ENCODE data around the gene LARGE1.

GRCh38 chr22:33575041-33575440 lies 345.2 kb downstream of the LARGE1 start:
- TF ChIP-seq, protein P1, sequence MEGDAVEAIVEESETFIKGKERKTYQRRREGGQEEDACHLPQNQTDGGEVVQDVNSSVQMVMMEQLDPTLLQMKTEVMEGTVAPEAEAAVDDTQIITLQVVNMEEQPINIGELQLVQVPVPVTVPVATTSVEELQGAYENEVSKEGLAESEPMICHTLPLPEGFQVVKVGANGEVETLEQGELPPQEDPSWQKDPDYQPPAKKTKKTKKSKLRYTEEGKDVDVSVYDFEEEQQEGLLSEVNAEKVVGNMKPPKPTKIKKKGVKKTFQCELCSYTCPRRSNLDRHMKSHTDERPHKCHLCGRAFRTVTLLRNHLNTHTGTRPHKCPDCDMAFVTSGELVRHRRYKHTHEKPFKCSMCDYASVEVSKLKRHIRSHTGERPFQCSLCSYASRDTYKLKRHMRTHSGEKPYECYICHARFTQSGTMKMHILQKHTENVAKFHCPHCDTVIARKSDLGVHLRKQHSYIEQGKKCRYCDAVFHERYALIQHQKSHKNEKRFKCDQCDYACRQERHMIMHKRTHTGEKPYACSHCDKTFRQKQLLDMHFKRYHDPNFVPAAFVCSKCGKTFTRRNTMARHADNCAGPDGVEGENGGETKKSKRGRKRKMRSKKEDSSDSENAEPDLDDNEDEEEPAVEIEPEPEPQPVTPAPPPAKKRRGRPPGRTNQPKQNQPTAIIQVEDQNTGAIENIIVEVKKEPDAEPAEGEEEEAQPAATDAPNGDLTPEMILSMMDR (IDR thresholded peaks at IDR 0.05), result no peak
- no peak for TF ChIP-seq POLR2A (IDR thresholded peaks at IDR 0.05)

Measured in body of pancreas (tissue), 4 donors.